ENCODE results near the gene RASSF1.

The RASSF1 gene

DNA sequence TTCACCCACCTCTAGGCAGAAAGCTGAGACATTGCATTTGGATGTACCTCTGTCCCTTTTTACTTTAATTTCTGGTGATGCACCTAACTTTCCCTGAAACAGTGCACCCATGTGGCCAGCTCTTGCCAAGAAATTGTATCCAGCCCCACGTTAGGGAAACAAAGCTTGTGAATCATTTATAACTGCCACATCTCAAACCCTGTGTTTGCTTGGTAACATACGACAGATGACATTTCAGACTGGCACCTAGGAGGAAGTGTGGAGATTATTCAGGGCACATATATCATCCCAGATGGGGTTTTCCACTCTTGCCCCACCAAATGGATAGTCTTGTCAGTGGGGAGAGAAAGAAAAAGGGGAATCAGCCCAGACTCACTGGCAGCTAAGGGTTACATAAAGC is 12.1 kb upstream of the RASSF1 start:
- H3K4me3 ChIP-seq (ENCODE audit: low read depth, low read length, poor library complexity, severe bottlenecking), result no peak overlapping the region
- no peak overlapping the region for H3K27ac ChIP-seq (ENCODE audit: low read depth, low read length, poor library complexity, severe bottlenecking)
- peaks cover 45% of the 10 kb centered on the region; the same call in 1 of the 2 replicates for H3K36me3 ChIP-seq (ENCODE audit: insufficient read depth, low read length)
- no peaks in the 10 kb centered on the region for H3K79me2 ChIP-seq (ENCODE audit: insufficient read depth, low read length)
- no peak overlapping the region for H3K9ac ChIP-seq (ENCODE audit: low read length)
- H3K9me2 ChIP-seq (ENCODE audit: low read depth, low read length), result no peaks in the 10 kb centered on the region
- no peak overlapping the region for H2AFZ ChIP-seq (ENCODE audit: low read length)
- no peaks in the 10 kb centered on the region for H3K9me3 ChIP-seq (ENCODE audit: low read length)
- no peaks in the 10 kb centered on the region for H3K27me3 ChIP-seq (ENCODE audit: insufficient read depth, low read length)
- H3F3A ChIP-seq (ENCODE audit: insufficient read depth, low read length), result no peaks in the 10 kb centered on the region
- H3K4me2 ChIP-seq (ENCODE audit: low read length), result no peak overlapping the region
- TF ChIP-seq EZH2 (IDR thresholded peaks at IDR 0.05; ENCODE audit: borderline replicate concordance, low read length), result no peak
- TF ChIP-seq, protein P1, sequence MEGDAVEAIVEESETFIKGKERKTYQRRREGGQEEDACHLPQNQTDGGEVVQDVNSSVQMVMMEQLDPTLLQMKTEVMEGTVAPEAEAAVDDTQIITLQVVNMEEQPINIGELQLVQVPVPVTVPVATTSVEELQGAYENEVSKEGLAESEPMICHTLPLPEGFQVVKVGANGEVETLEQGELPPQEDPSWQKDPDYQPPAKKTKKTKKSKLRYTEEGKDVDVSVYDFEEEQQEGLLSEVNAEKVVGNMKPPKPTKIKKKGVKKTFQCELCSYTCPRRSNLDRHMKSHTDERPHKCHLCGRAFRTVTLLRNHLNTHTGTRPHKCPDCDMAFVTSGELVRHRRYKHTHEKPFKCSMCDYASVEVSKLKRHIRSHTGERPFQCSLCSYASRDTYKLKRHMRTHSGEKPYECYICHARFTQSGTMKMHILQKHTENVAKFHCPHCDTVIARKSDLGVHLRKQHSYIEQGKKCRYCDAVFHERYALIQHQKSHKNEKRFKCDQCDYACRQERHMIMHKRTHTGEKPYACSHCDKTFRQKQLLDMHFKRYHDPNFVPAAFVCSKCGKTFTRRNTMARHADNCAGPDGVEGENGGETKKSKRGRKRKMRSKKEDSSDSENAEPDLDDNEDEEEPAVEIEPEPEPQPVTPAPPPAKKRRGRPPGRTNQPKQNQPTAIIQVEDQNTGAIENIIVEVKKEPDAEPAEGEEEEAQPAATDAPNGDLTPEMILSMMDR (IDR thresholded peaks at IDR 0.05; ENCODE audit: low read length), result peak; percentile 42; the same call in 1 of the 2 replicates
- peaks cover 47% of the 10 kb centered on the region for H3K4me1 ChIP-seq (ENCODE audit: insufficient read depth, low read length, severe bottlenecking)
- no peaks in the 10 kb centered on the region for H4K20me1 ChIP-seq (ENCODE audit: insufficient read depth, low read length)

DNA sequence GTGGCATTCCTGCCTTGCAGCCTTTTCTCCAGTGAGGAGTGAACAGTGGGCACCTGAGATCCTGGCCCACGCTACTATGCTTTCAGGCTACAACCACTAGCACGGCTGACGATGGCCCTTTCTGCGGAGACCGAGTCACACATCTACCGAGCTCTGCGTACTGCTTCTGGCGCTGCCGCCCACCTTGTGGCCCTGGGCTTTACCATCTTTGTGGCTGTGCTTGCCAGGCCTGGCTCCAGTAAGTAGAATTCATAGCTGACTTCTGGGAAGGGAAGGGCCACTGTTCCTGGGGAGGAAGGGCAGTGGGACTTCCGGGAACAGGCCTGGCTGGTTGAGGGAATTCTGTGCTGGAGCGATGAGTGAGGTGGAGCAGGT is 10.7 kb upstream of the RASSF1 start:
- H2AFZ ChIP-seq (ENCODE audit: low read length), result no peak overlapping the region
- H3K4me1 ChIP-seq (ENCODE audit: insufficient read depth, low read length, severe bottlenecking), result peaks cover 33% of the 10 kb centered on the region
- no peaks in the 10 kb centered on the region for H3F3A ChIP-seq (ENCODE audit: insufficient read depth, low read length)
- H3K79me2 ChIP-seq (ENCODE audit: insufficient read depth, low read length), result no peaks in the 10 kb centered on the region
- H3K36me3 ChIP-seq (ENCODE audit: insufficient read depth, low read length), result peaks cover 50% of the 10 kb centered on the region; the same call in 1 of the 2 replicates
- peak overlapping the region; percentile 88 for H3K4me2 ChIP-seq (ENCODE audit: low read length)
- H3K27me3 ChIP-seq (ENCODE audit: insufficient read depth, low read length), result no peaks in the 10 kb centered on the region
- no peaks in the 10 kb centered on the region for H3K9me3 ChIP-seq (ENCODE audit: low read length)
- no peak for TF ChIP-seq EZH2 (IDR thresholded peaks at IDR 0.05; ENCODE audit: borderline replicate concordance, low read length)
- TF ChIP-seq, protein P1 (IDR thresholded peaks at IDR 0.05; ENCODE audit: low read length), result no peak
- peak overlapping the region; percentile 76 for H3K4me3 ChIP-seq (ENCODE audit: low read depth, low read length, poor library complexity, severe bottlenecking)
- H3K9me2 ChIP-seq (ENCODE audit: low read depth, low read length), result no peaks in the 10 kb centered on the region
- H3K27ac ChIP-seq (ENCODE audit: low read depth, low read length, poor library complexity, severe bottlenecking), result no peak overlapping the region
- H3K9ac ChIP-seq (ENCODE audit: low read length), result peak overlapping the region; percentile 86
- H4K20me1 ChIP-seq (ENCODE audit: insufficient read depth, low read length), result no peaks in the 10 kb centered on the region

DNA sequence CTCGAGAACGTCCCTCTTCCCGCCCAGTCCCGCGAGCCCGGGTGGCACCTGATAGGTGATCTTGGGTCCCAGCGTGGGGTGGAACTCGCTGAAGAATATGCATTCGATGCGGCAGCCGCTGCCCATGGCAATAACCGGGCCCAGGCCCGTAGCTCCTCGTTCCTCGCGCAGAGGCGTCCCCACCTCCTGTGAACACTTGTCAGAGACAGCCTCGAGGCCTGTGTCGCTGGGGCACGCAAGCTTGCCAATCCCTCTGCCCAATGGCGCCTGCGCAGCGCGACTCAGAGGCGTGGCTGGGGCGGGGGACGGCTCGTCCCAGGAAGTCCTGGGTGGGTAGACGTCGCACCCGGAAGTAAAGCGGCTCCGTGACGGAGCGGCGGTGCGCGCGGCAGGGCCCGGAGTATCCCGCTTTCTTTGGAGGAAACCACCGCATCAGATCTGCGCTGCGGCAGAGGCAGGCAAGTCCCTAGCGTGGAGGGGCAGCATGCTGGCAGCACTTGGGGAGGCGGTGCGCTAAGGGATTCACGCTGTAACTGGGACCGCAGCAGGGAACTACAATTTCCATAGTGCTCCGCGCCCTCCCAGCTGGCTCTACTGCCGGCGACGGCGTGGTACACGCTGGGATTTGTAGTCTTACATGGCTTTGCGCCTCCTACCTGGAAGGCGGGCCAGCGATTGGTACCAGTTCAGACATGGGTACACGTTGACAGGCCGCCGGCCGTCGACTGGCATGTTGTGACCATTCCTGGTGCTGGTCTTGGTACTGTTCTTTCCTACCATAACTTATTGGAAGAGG is 10.1 kb upstream of the RASSF1 start, which contains the start of the genes CYB561D2 and NPRL2:
CYB561D2 (plus strand) TSS at position 336 of the 796 bp plus-strand sequence. CDS start 572 bp downstream, outside the sequence.
NPRL2 (minus strand) TSS at position 249 of the 796 bp plus-strand sequence; CDS start at position 126, 123 bp downstream.
- H3K79me2 ChIP-seq (ENCODE audit: insufficient read depth, low read length), result no peaks in the 10 kb centered on the region
- no peaks in the 10 kb centered on the region for H3K9me3 ChIP-seq (ENCODE audit: low read length)
- TF ChIP-seq, protein P1 (IDR thresholded peaks at IDR 0.05; ENCODE audit: low read length), result no peak
- no peak for TF ChIP-seq EZH2 (IDR thresholded peaks at IDR 0.05; ENCODE audit: borderline replicate concordance, low read length)
- peak within 1 kb of the TSS; percentile 86 for H3K9ac ChIP-seq (ENCODE audit: low read length)
- H3K4me3 ChIP-seq (ENCODE audit: low read depth, low read length, poor library complexity, severe bottlenecking), result peak within 1 kb of the TSS; percentile 76
- no peaks in the 10 kb centered on the region for H4K20me1 ChIP-seq (ENCODE audit: insufficient read depth, low read length)
- no peaks in the 10 kb centered on the region for H3F3A ChIP-seq (ENCODE audit: insufficient read depth, low read length)
- peaks cover 30% of the 10 kb centered on the region for H3K4me1 ChIP-seq (ENCODE audit: insufficient read depth, low read length, severe bottlenecking)
- peak within 1 kb of the TSS; percentile 74 for H3K27ac ChIP-seq (ENCODE audit: low read depth, low read length, poor library complexity, severe bottlenecking)
- no peaks in the 10 kb centered on the region for H3K27me3 ChIP-seq (ENCODE audit: insufficient read depth, low read length)
- H3K36me3 ChIP-seq (ENCODE audit: insufficient read depth, low read length), result peaks cover 50% of the 10 kb centered on the region; the same call in 1 of the 2 replicates
- H3K9me2 ChIP-seq (ENCODE audit: low read depth, low read length), result no peaks in the 10 kb centered on the region
- H2AFZ ChIP-seq (ENCODE audit: low read length), result no peak within 1 kb of the TSS
- H3K4me2 ChIP-seq (ENCODE audit: low read length), result peak within 1 kb of the TSS; percentile 88

All from OCI-LY1 (cell line).